Fibroblast of pulmonary artery (primary cell): ENCODE measurements around the gene ADIPOR1.

Experiments used
- DNase-seq: peaks from one replicate; pipeline ENCODE4 v3.0.0-alpha.2; 2010; ENCODE audit warnings: low read depth
- H3K4me3 ChIP-seq: replicated peaks from 2 replicates; pipeline ENCODE4 v1.5.1; 2011; ENCODE audit warnings: low read depth, mild to moderate bottlenecking, control low read depth, low read length, moderate library complexity
- CTCF ChIP-seq: IDR thresholded peaks from 2 replicates; pipeline ENCODE4 v1.5.1; 2011; ENCODE audit warnings: mild to moderate bottlenecking, control low read depth, low read length, inconsistent platforms; ENCODE audit errors: missing control alignments

ADIPOR1 gene

GRCh38 chr1:202968351-202968750 is 10.2 kb upstream of the ADIPOR1 start:
- H3K4me3 ChIP-seq: no peak overlapping the region
- TF ChIP-seq CTCF: no peak
- DNase-seq: no peak

GRCh38 chr1:202967684-202968281 is 9.7 kb upstream of the ADIPOR1 start:
- DNase-seq: no peak
- TF ChIP-seq CTCF: no peak
- peak overlapping the region; percentile 94 for H3K4me3 ChIP-seq

GRCh38 chr1:202966006-202966898 is 8.1 kb upstream of the ADIPOR1 start:
- H3K4me3 ChIP-seq: peak overlapping the region; percentile 94
- DNase-seq: no peak
- no peak for TF ChIP-seq CTCF

- no peak overlapping the region for H3K4me3 ChIP-seq
- no peak for DNase-seq
- no peak for TF ChIP-seq CTCF
Observed at GRCh38 chr1:202965422-202965821, 7.3 kb upstream of the ADIPOR1 start.

- peak; percentile 81 for DNase-seq
- H3K4me3 ChIP-seq: no peak overlapping the region
- no peak for TF ChIP-seq CTCF
Observed at GRCh38 chr1:202964791-202965410, 6.8 kb upstream of the ADIPOR1 start.

- no peak overlapping the region for H3K4me3 ChIP-seq
- no peak for DNase-seq
- TF ChIP-seq CTCF: no peak
Observed at GRCh38 chr1:202961220-202961880, 3.2 kb upstream of the ADIPOR1 start.
